Measurements from ENCODE around the gene SMIM33.
"Not testable (repeated sequence)": the region's sequence is repeated elsewhere in the genome, so short reads cannot be mapped to it uniquely, and the experiment has no call there.

Gene SMIM33

DNA sequence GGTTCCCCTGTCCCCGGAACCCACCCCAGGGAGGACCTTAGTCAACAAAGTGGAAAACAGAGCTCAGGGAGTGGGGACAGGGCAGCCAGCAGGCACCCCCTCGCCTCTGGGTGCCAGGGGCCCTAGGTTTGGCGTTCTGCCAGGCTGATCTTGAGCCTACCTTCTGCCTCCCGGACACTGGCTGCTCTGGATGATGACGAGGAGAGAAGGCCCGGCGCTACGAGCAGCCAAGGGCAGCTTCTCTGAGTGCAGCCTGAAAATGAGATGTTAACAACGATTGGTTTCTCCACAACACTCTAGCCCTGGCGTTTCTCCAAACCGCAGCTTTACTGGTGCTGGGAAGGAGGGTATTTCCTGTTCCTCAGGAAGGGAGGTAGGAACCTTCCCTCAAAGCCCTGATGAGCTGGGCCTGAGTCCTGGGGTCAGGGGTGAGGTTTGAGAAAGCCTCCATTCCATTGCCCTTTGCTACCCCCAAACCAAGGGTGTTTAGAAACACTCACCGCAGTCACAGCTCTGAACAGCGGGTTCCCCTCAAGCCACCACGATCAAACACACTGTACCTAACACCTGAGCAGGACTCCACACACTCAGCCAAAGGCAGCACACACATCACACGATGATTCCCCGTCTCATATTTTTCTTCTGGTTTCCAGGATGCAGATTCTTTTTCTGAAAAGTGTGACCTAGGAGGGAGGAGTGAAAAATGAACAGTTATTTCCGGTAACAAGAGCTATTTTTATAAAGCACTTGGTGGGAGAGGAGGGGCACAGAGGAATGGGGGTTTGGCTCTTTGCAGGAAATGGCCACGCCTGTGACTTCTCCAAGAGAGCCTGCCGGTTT is 11.5 kb downstream of the SMIM33 start, which contains the start of gene STING1:
Gene STING1, minus strand, starts transcription at position 709 of the 840 bp plus-strand sequence. CDS start 1,054 bp downstream, outside the sequence.
- no peak for DNase-seq (ENCODE audit: low spot score)

DNA sequence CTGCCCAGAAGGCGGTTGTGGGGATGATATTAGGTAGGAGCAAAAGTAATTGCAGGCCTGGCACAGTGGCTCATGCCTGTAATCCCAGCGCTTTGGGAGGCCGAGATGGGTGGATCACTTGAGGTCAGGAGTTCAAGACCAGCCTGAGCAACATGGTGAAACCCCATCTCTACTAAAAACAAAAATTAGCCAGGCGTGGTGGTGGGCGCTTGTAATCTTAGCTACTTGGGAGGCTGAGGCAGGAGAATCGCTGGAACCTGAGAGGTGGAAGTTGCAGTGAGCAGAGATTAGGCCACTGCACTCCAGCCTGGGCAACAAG is 12.0 kb downstream of the SMIM33 start:
- not testable (repeated sequence) for DNase-seq (ENCODE audit: low spot score)

DNA sequence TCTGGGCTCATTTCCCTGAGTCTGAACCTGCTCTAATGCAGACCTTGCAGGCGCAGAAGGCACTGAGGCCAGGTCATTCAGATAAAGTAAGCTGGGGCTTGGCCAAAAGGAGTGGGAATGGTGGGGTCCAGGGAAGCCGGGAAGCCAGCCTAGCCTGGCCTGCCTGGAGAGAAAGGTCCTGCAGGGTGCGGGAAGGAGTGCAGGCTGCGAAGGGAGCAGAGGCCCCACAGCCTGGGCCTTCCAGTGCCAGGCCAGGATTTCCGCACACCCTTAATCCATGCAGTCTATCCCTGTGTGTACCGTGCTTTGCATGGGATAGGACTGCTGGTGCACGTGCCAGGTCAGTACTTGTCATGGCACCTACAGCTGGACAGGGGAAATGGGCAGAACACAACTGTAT is 15.4 kb downstream of the SMIM33 start:
- no peak for DNase-seq (ENCODE audit: low spot score)

DNA sequence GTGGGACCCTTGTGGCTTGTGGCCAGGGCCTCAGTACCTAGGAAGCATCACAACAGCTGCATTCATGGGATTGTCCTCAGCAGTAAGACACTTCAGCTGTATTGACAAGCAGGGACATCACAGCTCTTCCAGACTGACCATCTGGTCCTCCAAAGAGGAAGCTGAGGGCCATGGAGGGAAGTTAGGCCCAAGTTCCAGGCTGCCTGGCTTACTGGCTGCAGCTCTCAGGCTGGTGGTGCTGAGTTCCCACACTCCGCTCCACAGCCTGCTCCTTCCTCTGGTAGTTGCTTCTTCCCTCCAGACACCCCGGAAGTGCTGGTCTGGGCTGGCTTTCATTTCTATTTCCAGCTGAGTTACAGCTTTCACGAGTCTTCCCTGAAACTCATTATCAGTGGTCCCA is 17.5 kb downstream of the SMIM33 start:
- DNase-seq (ENCODE audit: low spot score): no peak

DNA sequence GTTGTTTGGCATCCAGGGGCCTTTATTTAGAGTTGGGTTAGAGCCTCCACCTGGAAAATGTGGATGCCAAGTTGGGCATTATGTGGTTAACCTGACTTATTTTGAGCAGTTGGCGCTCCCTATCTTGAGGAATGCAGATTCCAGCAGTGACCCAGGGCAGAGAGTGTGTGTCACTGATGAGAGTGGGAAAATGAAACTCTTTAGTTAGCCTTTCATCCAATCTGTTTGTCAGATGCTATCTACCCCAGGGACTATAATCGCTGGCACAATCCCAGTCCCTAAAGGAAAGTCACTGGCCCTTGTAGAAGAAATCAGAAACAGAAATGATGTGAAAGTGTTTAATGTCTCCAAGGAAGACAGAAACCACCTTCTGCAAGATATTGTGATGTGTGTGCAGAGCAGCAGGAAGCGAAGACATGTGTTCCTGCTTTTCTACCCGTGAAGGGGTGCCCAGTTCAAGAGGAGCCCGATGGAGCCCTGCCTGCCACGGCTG is 21.9 kb downstream of the SMIM33 start:
- no peak for DNase-seq (ENCODE audit: low spot score)

DNA sequence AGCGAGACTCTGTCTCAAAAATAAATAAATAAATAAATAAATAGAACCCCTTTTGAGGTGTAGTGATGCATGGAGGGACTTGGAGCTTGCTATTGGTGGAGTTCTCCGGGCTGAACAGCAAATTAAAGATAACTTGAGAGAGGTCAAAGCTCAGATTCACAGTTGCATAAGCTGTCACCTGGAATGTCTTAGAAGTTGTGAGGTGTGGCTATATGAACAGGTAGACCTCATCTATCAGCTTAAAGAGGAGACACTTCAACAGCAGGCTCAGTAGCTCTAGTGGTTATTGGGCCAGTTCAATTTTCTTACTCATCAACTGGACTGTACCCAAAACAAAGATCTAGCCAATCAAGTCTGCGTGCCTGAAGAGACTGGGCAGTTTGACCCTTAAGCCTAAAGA is 23.5 kb downstream of the SMIM33 start:
- no peak for DNase-seq (ENCODE audit: low spot score)

DNA sequence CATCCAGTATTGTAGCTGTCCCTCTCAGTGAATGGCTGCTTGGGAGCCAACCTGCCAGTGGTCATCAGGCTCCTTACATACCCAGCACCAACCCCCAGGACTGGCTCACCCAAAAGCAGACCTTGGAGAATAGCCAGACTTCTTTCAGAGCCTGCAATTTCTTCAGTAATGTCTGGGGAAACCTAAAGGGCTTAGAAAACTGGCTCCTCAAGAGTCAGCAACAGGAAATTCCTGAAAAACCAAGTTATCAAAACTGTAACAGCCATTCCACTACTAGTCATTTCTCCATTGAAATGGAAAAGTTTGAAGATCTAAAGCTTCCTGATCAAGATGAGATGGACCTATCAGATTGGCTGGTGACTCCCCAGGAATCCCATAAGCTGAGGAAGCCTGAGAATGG is 24.0 kb downstream of the SMIM33 start:
- DNase-seq (ENCODE audit: low spot score): no peak

DNA sequence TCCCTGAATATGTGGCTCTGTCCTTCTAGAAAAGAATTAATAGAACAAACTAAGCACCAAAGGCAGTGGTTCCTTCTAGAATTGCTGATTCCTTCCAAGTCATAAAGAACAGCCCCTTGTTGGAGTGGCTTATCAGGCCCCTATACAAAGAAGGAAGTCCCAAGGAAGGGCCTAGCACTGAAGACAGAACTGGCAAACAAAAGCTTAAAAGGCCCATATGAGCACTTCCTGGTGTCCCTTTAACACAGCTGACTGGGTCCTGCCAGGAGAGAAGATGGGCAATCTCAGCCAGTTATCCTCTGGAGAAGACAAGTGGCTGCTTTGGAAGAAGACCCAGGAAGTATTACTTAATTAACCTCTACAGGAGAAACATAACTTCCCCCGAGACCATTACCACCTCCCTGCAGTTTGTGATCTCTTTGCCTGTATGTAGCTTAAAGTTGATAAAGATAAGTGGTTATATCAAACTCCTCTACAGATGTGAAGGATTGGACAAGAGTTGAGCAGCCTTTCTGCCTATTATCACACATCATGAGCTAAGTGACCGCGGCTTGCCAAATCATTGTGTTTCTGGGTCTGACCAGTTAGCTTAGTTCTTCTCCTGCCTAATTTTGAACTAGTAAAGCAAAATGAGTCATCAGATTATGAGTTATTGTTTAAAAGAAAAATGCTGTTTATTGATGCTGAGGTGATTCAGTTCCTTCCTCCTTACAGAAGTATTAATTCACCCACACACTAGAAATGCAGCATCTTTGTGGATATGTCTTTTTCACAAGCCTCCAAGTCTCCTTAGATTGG is 25.0 kb downstream of the SMIM33 start:
- peak; percentile 55 for DNase-seq (ENCODE audit: low spot score)

DNA sequence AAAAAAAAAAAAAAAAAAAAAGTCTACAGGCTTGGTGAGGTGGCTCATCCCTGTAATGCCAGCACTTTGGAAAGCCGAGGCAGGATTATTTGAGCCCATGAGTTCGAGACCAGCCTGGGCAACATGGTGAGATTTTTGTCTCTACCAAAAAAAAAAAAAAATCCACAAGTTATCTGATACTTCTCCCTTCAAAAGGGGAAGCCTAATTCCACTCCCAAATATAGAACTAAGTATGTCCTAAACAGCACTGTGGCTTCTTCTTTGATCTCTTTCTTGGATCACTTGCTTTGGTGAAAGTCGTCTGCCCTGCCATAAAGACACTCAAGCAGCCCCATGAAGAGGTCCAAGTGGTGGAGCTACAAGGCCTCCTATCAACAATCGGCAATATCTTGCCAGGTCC is 30.6 kb downstream of the SMIM33 start:
- DNase-seq (ENCODE audit: low spot score): no peak

DNA sequence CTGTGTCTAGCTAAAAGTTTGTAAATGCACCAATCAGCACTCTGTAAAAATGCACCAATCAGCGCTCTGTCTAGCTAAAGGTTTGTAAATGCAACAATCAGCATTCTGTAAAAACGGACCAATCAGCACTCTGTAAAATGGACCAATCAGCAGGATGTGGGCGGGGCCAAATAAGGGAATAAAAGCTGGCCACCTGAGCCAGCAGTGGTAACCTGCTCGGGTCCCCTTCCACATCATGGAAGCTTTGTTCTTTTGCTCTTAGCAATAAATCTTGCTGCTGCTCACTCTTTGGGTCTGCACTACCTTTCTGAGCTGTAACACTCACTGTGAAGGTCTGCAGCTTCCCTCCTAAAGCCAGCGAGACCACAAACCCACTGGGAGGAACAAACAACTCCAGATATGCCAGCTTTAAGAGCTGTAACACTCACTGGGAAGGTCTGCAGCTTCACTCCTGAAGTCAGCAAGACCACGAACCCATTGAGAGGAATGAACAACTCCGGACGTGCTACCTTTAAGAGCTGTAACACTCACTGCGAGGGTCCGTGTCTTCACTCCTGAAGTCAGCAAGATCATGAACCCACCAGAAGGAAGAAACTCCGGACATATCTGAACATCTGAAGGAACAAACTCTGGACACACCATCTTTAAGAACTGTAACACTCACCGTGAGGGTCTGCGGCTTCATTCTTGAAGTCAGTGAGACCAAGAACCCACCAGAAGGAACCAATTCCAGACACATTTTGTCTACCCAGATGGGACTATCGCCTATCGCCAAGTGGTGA is 32.4 kb downstream of the SMIM33 start:
- not testable (repeated sequence) for DNase-seq (ENCODE audit: low spot score)

DNA sequence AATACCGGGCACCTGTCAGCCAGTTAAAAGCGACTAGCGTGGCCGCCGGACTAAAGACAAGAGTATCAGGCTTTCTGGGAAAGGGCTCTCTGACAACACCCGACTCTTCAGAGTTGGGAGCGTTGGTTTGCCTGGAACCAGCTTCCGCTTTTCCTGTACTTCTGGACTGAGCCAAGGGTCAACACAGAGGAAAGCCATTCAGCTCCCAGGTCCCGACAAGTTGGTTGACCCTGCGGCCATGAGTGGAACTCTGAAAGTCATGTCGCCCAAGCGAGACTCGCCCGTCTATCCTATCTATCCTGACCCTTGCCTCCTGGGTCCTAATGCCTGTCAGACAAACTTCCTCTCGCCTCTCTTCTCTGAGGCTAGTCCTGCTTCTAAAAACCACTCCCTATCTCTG is 33.1 kb downstream of the SMIM33 start:
- not testable (repeated sequence) for DNase-seq (ENCODE audit: low spot score)

DNA sequence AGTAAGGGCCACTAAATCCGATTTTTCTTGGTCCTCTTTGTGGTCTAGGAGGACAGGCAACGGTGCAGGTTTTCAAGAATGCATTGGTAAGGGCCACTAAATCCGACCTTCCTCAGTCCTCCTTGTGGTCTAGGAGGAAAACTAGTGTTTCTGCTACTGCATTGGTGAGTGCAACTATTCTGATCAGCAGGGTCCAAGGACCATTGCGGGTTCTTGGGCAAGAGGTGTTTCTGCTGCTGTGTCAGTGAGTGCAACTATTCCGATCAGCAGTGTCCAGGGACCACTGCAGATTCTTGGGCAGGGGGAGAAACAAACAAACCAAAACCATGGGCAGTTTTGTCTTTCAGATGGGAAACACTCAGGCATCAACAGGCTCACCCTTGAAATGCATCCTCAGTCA is 33.9 kb downstream of the SMIM33 start:
- not testable (repeated sequence) for DNase-seq (ENCODE audit: low spot score)

DNA sequence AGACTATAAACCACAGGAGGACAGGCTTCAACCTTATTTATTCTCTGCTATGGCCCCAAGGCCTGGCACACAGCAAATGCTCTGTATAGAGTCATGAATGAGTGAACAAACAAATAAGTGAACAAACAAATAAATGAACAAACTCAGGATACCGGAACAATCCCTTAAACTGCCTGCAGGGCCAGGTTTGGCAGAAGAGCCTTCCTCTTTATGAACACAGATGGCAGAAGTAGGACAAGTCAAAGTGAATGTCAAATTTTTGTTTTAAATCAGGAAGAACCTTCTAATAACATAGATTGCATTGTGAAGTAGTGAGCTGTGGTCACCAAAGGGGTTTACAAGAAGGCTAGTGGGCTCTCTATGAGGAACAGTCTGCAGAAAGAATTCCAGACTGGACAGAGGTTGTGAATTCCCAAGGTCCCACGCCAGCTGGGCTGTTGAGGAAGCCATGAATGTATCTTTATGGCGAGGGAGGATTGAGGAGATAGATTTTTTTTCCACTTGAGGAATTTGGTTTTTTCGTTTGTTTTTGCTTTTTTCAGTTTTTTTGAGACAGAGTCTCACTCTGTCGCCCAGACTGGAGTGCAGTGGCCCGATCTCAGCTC is 42.1 kb downstream of the SMIM33 start:
- DNase-seq (ENCODE audit: low spot score): no peak

DNA sequence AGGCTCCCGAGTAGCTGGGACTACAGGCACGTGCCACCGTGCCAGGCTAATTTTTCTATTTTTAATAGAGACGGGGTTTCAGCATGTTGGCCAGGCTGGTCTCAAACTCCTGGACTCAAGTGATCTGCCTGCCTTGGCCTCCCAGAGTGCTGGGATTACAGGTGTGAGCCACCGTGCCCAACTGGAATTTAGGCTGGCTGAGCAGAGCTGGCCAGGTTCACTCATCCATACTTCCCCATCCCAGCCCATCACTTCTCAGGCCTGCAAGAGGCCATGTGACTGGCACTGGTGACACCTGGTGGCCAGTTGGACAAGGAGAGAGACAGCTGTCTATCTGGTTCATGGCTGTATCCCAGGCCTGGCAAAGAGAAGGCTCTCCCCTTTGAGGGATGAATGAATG is 42.6 kb downstream of the SMIM33 start:
- DNase-seq (ENCODE audit: low spot score): peak; percentile 77

DNA sequence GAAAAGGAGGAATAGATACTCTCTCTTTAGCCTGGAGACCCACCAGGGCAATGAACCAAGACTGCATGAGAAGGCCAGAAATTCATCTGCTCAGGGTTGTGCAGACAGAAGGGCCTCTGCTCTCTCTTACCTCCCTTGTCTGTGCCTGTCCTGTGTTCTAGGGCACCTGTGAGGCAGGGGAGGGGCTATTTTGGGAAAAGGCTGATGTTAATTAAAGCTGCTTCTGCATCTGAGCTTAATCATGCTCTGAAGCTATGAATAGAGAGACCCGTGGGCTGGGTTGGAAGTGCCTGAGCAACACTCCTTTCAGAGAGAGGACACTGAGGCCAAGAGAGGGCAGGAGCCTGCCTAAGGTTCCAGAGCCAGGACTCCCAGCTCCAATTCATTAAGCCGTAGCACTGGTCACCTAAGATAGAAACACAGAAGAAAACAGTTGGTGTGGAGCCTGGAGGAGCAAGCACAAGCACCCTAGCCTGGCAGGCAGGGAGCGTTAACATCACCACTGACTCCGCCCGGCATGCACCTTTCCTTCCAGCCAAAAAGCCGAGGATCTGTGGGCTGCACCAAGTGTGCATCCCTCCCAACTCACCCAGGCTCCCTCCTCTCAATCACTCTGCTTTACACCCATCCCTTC is 43.2 kb downstream of the SMIM33 start:
- DNase-seq (ENCODE audit: low spot score): no peak

DNA sequence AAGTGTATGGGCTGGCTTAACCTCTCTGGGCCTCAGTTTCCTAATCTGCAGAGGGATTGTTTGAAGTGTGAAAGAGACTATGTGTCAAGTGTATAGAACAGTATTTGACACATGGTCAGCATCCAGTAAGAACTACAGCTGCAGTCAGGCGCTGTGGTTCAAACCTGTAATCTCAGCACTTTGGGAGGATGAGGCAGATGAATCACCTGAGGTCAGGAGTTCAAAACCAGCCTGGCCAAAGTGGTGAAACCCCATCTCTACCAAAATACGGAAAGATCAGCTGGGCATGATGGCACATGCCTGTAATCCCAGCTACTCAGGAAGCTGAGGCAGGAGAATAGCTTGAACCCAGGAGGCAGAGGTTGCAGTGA is 43.7 kb downstream of the SMIM33 start:
- no peak for DNase-seq (ENCODE audit: low spot score)

DNA sequence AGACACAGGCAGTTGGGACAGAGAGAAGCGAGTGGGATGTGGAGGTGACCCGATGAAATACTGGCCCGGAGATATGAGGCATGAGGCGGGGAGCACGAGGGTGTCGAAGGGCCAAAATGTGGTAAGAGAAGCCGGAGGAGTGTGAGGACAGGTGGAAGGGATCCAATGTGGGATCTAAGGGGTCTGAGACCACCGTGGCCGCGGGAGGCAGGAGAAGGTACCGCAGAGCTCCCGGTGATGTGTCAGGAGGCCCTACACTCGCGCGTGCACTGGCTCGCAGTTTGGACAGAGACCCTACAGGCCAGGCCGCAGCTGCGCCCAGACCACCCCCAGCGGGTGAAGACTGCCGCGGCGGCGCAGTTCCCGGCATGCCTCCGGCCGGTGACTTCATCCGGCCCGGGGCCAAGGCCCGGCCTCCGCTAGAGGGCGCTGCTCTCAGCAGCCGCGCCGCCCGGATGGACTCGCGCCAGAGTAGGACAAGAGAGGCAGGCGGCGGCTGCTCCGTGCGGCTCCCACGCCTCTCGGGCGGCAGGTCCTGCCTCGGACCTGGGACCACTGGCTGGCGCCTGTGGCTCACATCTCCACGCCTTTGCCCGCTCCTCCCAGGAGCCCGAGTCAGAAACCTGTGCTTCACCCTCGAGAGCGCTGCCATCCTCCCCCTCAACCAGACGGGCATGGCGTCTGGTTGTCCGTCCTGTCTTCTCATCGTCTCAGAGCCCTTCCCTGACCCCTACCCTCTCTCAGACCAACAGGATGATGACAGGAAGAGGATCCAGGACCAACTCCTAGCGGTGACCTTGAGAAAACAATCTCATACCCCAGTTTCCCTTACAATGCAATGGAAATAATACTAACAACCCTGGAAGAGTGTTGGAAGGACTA is 47.1 kb downstream of the SMIM33 start:
- DNase-seq (ENCODE audit: low spot score): peak; percentile 88
